PFSK-1 (cell line): ENCODE measurements around the gene HESX1.

Source experiments
- FOXP2 ChIP-seq: optimal IDR thresholded peaks from 2 replicates; pipeline ENCODE3; 2011; ENCODE audit warnings: borderline replicate concordance, control low read depth, inconsistent platforms; ENCODE audit not compliant: insufficient read depth; ENCODE audit errors: extremely low read length, extremely low read depth
- POLR2AphosphoS5 ChIP-seq: IDR thresholded peaks from 2 replicates; pipeline ENCODE4 v1.6.1; 2012; ENCODE audit warnings: low read depth, mild to moderate bottlenecking, control low read depth, low read length, moderate library complexity
- SIN3A ChIP-seq: IDR thresholded peaks from 2 replicates; pipeline ENCODE4 v1.6.1; 2012; ENCODE audit warnings: mild to moderate bottlenecking, low read length, moderate library complexity, borderline replicate concordance; ENCODE audit not compliant: insufficient read depth
- TAF1 ChIP-seq: IDR thresholded peaks from 2 replicates; pipeline ENCODE4 v1.6.1; 2012; ENCODE audit warnings: low read length, control low read depth, borderline replicate concordance; ENCODE audit not compliant: insufficient read depth
- TF ChIP-seq, protein P1 (sequence below), 2 experiments: IDR thresholded peaks; 2 replicates each; pipeline versions ENCODE4 v1.6.1 to v1.8.0; 2011 to 2012; ENCODE audit warnings: low read depth in 2 of 2, low read length in 2 of 2, control low read depth in 1 of 2, inconsistent platforms in 1 of 2, mild to moderate bottlenecking in 1 of 2, moderate library complexity in 1 of 2; ENCODE audit not compliant: insufficient read depth in 1 of 2

DNA sequence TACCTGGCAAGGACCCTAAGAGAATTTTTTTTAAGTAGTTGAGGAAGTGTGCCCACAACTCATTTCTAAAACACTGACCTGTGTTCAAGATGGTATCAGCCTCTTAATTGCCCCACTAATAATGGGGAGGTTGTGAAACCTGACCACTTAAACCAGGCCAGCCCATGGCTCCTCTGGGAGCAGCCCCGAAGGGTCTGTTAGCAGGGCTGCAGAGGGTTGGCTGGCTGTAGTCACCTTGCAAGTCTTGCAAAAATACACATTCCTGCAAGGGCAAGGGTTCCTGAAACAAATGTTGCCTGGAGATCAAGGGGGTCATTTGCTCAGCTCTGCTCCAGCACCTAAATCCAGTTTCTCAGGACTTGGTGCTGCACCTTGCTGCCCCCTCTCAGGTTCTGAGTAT, 37.9 kb downstream of the HESX1 start:
- TF ChIP-seq TAF1 = no peak
- no peak for TF ChIP-seq POLR2AphosphoS5
- no peak for TF ChIP-seq SIN3A
- TF ChIP-seq, protein P1, sequence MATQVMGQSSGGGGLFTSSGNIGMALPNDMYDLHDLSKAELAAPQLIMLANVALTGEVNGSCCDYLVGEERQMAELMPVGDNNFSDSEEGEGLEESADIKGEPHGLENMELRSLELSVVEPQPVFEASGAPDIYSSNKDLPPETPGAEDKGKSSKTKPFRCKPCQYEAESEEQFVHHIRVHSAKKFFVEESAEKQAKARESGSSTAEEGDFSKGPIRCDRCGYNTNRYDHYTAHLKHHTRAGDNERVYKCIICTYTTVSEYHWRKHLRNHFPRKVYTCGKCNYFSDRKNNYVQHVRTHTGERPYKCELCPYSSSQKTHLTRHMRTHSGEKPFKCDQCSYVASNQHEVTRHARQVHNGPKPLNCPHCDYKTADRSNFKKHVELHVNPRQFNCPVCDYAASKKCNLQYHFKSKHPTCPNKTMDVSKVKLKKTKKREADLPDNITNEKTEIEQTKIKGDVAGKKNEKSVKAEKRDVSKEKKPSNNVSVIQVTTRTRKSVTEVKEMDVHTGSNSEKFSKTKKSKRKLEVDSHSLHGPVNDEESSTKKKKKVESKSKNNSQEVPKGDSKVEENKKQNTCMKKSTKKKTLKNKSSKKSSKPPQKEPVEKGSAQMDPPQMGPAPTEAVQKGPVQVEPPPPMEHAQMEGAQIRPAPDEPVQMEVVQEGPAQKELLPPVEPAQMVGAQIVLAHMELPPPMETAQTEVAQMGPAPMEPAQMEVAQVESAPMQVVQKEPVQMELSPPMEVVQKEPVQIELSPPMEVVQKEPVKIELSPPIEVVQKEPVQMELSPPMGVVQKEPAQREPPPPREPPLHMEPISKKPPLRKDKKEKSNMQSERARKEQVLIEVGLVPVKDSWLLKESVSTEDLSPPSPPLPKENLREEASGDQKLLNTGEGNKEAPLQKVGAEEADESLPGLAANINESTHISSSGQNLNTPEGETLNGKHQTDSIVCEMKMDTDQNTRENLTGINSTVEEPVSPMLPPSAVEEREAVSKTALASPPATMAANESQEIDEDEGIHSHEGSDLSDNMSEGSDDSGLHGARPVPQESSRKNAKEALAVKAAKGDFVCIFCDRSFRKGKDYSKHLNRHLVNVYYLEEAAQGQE (IDR thresholded peaks at IDR 0.05; ENCODE audit: insufficient read depth in 1 of 2, low read depth in 2 of 2, low read length in 2 of 2) = no peak
- no peak for TF ChIP-seq FOXP2
